ENCODE results near the gene NTHL1. TPM values are rescaled to one million over a fixed set of nuclear protein-coding genes. Genes with fewer than 3 reads are reported as not detected.

Gene NTHL1
- total RNA-seq, 1 donor from 2014 or later = 13.7 TPM

Small RNAs within 50 kb of the gene (microRNA-seq; reads per million reads assigned to microRNA genes)
- 1.1 reads per million for gene MIR1225

Other genes starting within 250 kb of the NTHL1 start
- 35.9 and 36.9 TPM in 2 replicates for gene HAGH, start 221.0 kb downstream of the NTHL1 start, total RNA-seq
- gene FAHD1, start 220.6 kb downstream of the NTHL1 start, total RNA-seq = 24.0 and 25.8 TPM in 2 replicates
- 0.16 TPM in 1 of 2 replicates, not detected in the other for gene MEIOB, start 175.7 kb downstream of the NTHL1 start, total RNA-seq
- gene HS3ST6, start 129.4 kb downstream of the NTHL1 start, total RNA-seq = not detected in 2 replicates
- gene MSRB1, start 104.6 kb downstream of the NTHL1 start, total RNA-seq = 23.7 and 25.8 TPM in 2 replicates
- gene RPL3L, start 93.1 kb downstream of the NTHL1 start, total RNA-seq = not detected in 2 replicates
- 149 and 153 TPM in 2 replicates for gene NDUFB10, start 88.3 kb downstream of the NTHL1 start, total RNA-seq
- gene RPS2, start 83.0 kb downstream of the NTHL1 start, total RNA-seq = 2,350 and 2,534 TPM in 2 replicates
- not detected in 2 replicates for gene RNF151, start 81.0 kb downstream of the NTHL1 start, total RNA-seq
- 24.4 and 28.5 TPM in 2 replicates for gene TBL3, start 75.8 kb downstream of the NTHL1 start, total RNA-seq
- gene NOXO1, start 66.4 kb downstream of the NTHL1 start, total RNA-seq = 0.89 TPM in 1 of 2 replicates, not detected in the other
- 30.4 and 32.1 TPM in 2 replicates for gene GFER, start 63.6 kb downstream of the NTHL1 start, total RNA-seq
- 4.8 and 6.0 TPM in 2 replicates for gene SYNGR3, start 57.9 kb downstream of the NTHL1 start, total RNA-seq
- gene ZNF598, start 38.0 kb downstream of the NTHL1 start, total RNA-seq = 46.0 and 50.0 TPM in 2 replicates
- gene NPW, start 28.0 kb downstream of the NTHL1 start, total RNA-seq = 2.1 and 2.9 TPM in 2 replicates
- 92.5 and 106 TPM in 2 replicates for gene NHERF2, start 20.9 kb downstream of the NTHL1 start, total RNA-seq
- 89.5 and 94.6 TPM in 2 replicates for gene TSC2, start 151 bp upstream of the NTHL1 start, total RNA-seq
- 112 and 128 TPM in 2 replicates for gene PKD1, start 88.1 kb upstream of the NTHL1 start, total RNA-seq
- 1.2 and 1.4 TPM in 2 replicates for gene RAB26, start 100.8 kb upstream of the NTHL1 start, total RNA-seq
- gene TRAF7, start 107.9 kb upstream of the NTHL1 start, total RNA-seq = 92.1 and 93.1 TPM in 2 replicates
- gene CASKIN1, start 148.8 kb upstream of the NTHL1 start, total RNA-seq = 0.66 and 1.3 TPM in 2 replicates
- 32.6 and 34.7 TPM in 2 replicates for gene MLST8, start 157.6 kb upstream of the NTHL1 start, total RNA-seq
- gene BRICD5, start 163.0 kb upstream of the NTHL1 start, total RNA-seq = 6.4 and 7.0 TPM in 2 replicates
- 19.4 and 21.1 TPM in 2 replicates for gene PGP, start 167.0 kb upstream of the NTHL1 start, total RNA-seq
- 22.5 and 22.8 TPM in 2 replicates for gene E4F1, start 175.8 kb upstream of the NTHL1 start, total RNA-seq
- 1.2 and 1.3 TPM in 2 replicates for gene DNASE1L2, start 188.6 kb upstream of the NTHL1 start, total RNA-seq
- 53.4 and 56.4 TPM in 2 replicates for gene ECI1, start 203.8 kb upstream of the NTHL1 start, total RNA-seq
- gene RNPS1, start 220.3 kb upstream of the NTHL1 start, total RNA-seq = 193 and 209 TPM in 2 replicates

All from astrocyte (in vitro differentiated cells and primary cell).